ENCODE results near the gene FAT1.

Gene FAT1

DNA sequence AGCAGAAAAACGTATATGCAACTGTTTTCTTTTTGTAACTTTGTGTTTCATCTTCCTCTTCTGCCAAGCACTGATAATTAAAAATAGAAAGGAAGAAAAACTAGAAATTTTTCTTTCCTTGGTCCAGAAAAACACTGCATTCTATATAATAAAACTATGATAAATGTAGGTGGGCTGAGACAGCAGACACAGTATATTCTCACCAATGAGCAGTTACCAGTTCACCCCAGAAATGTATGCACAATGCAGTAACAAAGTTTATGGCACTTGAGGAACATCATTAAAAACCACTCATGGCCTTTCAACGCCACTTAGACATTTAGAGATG is 79.4 kb downstream of the FAT1 start:
- no peak for TF ChIP-seq CTCF (conservative IDR thresholded peaks at IDR 0.05)
- H3K27ac ChIP-seq: no peak overlapping the region

- H3K27ac ChIP-seq: no peak overlapping the region
- TF ChIP-seq CTCF (conservative IDR thresholded peaks at IDR 0.05): no peak
Observed at GRCh38 chr4:186643501-186644310, 80.0 kb downstream of the FAT1 start.

- TF ChIP-seq CTCF (conservative IDR thresholded peaks at IDR 0.05): no peak
- H3K27ac ChIP-seq: no peak overlapping the region
Observed at GRCh38 chr4:186642998-186643397, 80.7 kb downstream of the FAT1 start.

DNA sequence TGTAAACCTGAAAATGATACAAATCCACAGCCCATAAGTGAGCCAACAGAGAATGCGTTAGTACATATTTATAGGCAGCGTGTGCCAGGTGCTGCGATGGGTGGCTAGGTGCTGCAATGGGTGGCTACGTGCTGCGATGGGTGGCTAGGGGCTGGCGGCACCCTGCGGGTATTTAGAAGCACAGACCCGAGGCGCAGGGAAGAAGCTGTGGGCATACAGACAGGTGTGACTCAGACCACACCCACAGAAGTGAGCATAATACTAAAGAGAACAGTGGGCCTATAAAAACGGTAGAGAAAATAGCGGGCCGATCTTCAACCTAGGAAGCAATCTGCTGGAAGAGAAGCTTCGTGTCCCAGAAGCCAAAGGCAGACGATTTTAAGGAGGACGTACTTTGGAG is 81.1 kb downstream of the FAT1 start:
- no peak overlapping the region for H3K27ac ChIP-seq
- TF ChIP-seq CTCF (conservative IDR thresholded peaks at IDR 0.05): no peak

DNA sequence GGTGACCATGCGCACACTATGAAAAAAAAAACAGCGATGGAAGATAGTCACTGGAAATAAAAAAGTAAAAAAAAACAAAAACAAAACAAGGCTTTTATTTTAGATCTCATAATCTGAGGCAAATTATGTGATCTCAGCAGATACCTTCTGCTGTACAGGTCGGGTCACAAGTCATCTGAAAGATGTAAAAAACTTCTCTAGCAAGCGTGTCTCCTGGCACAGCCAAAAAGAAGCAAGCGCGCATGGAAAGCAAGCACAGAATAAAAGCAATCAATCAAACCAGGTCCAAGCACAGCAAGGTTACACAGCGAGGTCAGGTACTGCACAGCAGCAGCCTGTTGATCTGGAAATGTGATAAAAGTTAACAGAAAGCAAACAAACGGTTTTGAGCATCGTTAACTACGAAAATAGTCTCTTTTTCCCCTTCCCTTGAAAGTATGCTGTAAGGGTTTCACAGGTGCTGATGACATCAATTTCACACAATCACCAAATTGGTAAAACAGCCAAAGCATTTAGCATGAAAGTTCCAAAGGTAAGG is 89.0 kb downstream of the FAT1 start:
- no peak for TF ChIP-seq CTCF (conservative IDR thresholded peaks at IDR 0.05)
- H3K27ac ChIP-seq: peak overlapping the region; percentile 34; the same call in 1 of the 2 replicates

DNA sequence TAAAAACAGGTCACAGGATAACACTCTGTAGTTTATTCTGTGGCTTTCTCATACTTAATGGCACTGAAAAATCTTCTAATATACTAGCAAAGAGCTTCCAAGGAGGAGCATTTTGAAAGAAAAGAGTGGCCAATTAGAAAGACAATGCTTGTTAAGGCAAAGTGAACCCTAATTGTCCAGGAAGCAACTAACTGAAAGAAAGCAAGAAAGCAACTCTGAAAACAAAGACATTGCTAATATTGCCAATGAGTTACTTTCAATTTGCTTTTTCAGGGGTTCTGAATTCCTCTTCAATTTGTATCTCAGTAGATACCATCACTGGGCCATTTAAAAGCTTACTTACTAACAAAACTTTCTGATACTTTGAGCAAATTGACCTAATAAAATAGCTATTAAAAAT is 89.8 kb downstream of the FAT1 start:
- no peak overlapping the region for H3K27ac ChIP-seq
- TF ChIP-seq CTCF (conservative IDR thresholded peaks at IDR 0.05): no peak

- no peak for TF ChIP-seq CTCF (conservative IDR thresholded peaks at IDR 0.05)
- H3K27ac ChIP-seq: no peak overlapping the region
Observed at GRCh38 chr4:186630128-186630527, 93.5 kb downstream of the FAT1 start.
